Urothelium cell line (cell line): Measurements from ENCODE around the gene LDB3.

Source experiments
- DNase-seq: peaks from one replicate; pipeline ENCODE4 v3.0.0; 2011; ENCODE audit warnings: low spot score, mixed read lengths
- FAIRE-seq: peaks from 2 replicates; lab custom pipeline; 2011; peaks lifted over from hg19 to GRCh38; lab: Jason Lieb, UNC

Gene LDB3

DNA sequence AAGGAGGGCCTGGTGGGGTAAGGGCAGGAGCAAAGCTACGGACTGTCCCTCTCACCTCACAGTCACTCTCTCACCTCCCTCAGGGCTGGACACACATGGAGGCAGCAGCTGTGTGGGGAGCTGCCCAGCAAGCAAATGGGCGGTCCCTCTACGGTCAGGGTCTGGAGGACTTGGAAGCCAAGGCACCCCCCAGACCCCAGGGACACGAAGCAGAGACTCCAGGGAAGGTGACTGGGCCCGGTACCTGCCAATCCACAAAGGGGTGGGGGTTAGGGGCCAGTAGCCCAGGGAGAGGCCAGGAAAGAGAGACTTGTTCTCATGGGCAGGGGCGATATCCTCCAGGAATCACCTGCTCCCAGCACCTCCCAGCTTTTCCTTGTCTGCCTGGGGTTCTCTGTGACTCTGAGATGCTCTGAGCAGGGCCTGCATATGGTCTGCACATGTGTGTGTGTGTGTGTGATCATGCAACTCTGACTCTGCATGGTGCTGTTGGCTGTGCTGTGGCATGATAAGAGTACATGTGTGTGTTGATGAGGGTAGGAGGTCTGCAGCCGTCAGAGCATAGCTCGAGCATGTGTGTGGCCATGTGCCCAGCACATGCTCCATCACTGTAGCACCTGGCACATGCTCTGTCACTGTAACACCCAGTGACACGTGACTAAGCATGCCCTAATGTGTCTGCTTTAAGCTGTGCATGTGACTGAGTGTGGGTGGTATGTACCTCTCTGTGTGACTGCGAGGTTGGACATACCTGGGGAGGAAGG is 4.6 kb upstream of the LDB3 start:
- DNase-seq = no peak
- FAIRE-seq = peak; percentile 44

DNA sequence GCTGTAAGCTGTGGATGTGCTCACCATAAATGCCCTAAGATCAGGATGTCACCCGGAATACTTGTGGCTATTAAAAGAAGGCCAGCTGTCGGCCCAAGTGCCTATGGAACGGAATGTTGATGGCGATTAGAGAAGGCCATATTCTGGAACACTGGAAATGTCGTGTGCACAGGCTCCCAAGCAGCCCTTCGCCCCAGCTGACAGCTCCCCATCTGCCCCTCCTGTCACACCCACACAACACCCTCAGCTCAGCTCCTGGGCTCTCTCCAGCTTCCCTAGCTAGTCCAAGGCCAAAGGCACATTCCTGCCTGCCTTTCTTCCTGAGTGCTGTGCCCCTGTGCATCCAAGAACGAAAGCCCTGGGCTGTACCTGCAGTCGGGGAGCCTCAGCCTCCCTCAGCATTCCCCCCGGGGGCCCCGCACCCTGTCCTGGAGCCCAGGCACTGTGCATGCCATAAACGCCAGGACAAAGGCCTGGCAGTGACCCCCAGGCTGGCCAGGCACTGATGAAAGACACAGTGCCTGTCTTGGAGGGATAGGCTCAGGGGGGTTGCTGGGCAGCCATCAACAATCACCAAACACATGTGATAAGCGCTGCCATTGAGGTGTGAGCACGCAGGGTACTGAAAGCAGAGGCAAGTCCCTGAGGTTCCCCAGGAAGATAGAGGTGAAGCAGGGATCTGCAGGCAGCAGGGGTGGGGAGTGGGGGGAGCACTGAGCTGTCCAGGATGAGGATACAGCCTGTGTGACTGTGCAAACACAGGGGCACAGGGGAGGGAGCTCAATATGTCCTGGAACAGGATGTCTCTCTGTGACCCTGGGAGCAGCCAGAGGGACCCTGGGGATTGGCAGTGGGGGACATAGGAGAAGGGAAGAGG is 3.7 kb upstream of the LDB3 start:
- no peak for DNase-seq
- no peak for FAIRE-seq

DNA sequence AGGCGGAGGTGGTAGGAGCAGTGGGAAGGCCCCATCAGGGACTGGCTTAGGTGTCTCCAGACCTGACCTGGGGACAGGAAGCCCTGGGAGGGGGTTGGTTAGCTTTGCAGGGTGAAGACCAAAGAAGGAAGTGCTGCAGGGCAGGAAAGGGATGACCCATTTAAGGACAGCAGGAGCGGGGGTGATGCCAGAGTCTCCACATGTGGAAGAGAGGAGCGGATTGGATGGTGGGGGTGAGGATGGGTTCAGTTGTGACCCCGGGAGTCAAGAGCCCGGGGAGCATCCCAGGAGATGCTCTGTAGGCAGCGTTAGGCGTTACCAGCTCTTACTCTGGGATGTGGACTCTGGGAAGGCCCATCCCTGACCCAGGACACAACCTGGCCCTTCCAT is 3.1 kb upstream of the LDB3 start:
- DNase-seq = no peak
- no peak for FAIRE-seq

DNA sequence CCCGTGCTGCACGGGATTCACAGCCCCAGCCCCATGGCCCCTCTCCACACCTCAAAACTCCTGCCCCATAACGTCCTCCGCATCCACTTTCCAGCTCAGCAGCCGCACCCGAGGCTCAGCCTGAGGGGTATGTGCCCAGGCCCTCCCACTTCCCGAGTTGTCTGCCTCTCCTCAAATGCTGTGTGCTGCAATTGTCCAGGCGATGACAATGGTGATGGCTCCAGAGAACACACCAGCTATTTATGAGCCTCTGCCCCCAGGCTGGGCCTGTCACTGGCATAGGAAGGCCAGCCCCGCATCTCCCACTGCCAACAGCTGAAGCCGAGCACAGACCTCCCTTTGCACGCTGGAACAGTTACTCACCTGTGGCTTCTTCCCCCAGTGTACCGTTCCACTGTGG is 2.4 kb upstream of the LDB3 start:
- FAIRE-seq (no peak), DNase-seq (no peak)

GRCh38 chr10:86666538-86666937 is 1.8 kb upstream of the LDB3 start:
- no peak for FAIRE-seq

DNA sequence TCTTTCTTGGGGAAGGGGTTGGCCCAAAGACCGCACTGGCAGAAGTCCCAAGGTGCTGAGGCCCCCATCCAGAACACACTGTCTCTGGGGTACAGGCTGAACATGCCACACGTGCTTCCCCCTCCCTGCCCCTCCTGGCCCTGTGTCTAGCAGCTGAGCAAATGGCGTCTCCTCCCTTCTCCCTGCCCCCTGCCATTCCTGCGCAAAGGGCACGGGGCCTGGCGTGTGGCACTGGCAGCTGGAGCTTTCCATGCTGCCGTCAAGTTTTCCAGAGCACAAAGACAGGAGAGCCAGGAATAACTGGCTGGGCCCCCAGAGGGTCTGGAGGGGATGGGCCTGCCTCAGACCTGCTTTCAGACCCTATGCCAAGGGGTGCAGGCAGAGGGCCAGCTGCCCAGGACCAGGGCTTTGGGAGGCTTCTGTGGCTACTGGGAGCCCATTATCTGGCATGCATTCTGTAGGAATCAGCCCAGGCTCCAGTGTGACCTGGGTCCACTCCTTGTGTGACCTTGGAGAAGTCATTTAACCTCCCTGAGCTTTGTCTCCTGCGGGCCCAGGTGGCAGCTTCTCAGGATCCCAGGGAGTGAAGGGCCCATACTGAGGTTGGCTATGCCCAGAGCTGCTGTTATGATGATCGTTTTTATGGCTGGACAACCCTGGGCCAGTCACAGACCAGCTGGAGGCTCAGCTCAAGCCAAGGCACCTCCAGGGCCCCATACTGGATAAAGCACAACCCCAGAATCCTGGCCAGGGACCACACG is 710 bp upstream of the LDB3 start:
- DNase-seq (no peak), FAIRE-seq (no peak)

More at GRCh38 chr10:86666538-86666937, 1.8 kb upstream of the LDB3 start:
- no peak for DNase-seq

GRCh38 chr10:86670290-86670811 is 2.0 kb downstream of the LDB3 start:
- FAIRE-seq (no peak), DNase-seq (no peak)

DNA sequence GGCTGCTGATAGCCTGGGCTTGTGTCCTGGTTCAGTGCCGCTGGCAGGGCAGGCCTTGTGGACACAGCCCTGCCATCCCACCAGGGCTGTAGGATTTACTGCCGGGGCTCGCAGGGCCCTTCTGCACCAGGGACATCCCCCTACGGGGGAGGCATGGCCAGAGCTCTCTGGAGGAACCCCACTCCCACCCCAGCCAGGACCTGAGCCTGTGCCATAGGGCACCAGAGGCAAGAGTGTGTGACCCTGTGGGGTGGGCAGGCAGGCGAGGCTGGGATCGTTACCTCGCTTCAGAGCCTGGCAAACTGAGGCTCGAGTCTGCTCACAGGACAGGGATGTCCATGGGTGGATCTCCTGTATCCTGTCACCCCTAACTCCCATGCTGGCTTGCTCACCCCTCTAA is 2.6 kb downstream of the LDB3 start:
- no peak for FAIRE-seq
- DNase-seq = no peak

GRCh38 chr10:86671419-86671818 is 3.1 kb downstream of the LDB3 start:
- DNase-seq = no peak
- FAIRE-seq = no peak

DNA sequence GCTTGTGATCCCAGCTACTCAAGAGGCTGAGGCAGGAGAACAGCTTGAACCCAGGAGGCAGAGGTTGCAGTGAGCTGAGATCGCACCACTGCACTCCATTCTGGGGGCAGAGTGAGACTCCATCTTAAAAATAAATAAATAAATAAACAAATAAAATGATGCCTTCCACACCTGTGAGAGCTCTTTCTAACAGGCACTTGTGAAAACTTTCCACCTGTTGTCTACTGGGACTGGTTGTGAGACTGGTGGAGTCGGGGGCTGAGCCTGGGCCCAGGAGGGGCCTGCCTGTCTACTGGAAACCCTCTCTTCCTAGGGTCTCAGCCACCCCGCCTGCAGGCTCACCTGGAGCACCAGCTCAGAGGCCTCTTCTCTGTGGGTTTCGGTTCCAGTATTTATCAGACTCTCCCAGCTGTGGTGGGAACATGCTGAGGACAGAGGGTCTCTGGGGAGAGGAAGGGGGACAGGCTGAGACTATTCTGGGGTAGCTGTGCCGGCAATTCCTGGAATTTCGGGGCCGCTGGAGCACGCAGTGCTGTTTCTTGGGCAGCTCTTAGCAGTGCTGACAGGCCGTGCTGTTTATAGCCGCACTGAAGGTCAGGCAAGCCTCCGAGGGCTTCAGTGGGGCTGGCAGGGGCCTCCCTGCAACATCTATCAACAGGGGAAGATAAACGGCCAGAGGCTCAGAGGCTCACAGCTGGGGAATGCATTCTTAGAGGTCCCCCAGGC is 3.8 kb downstream of the LDB3 start:
- DNase-seq (no peak), FAIRE-seq (no peak)

GRCh38 chr10:86673216-86673826 is 5.0 kb downstream of the LDB3 start:
- no peak for FAIRE-seq
- DNase-seq = no peak

DNA sequence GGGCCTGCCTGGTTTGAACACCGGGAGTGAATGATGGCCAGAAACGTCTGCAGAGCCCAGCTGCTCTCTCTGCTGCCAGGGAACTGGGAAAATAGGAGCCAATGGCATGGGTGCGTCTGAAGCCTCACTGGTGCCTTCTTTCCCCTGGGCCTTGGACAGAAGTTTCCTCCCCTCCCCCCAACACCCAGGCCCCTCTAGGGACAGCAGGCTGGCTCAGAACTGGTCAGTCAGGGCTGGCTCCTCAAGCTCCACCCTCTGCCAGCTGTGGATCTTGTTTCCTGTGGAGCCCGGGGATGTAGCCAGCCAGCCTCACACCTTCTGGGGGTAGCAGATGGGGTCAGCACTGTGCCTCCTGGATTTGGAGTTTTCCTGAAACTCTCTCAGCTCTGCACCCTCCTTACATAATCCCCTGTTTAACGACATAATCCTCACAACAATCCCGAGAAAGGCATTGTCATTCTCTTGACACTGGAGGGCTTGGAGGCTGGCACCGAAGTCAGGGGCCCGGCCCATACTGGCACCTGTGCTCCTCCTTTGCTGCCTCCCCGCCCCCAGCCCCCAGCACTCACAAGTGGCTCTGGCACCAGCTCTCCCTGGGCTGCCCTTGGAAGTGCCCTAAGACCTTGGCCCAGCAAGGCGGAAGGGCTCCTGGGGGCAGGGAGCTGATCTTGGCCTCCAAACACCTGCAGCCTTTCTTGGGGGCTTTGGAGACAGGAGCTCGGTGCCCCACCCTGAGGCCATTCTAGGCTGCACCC is 5.7 kb downstream of the LDB3 start:
- FAIRE-seq = no peak
- DNase-seq = no peak

GRCh38 chr10:86674912-86675311 is 6.6 kb downstream of the LDB3 start:
- no peak for DNase-seq
- FAIRE-seq = no peak

DNA sequence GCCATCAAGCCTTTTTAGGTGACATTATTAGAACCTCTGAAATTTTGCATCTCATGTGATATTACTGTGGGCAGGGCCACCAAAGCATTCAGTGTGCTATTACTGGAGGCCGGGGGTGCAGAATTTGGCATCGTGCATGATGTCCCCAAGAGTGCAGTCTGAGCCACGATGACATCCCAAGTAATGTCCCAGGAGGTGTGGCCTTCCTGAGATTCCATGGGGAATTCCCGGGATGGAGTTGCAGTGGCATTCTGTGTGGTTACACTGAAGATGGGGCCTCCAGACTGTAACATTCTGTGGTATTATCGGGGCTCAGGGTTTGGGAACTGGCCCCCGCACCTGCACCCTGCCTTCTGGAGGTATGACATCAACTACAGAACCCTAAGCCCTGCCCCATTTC is 9.1 kb downstream of the LDB3 start:
- FAIRE-seq (no peak), DNase-seq (no peak)

- peak; percentile 44 for FAIRE-seq
- DNase-seq = no peak
Measured at GRCh38 chr10:86678999-86679792, 10.9 kb downstream of the LDB3 start.

DNA sequence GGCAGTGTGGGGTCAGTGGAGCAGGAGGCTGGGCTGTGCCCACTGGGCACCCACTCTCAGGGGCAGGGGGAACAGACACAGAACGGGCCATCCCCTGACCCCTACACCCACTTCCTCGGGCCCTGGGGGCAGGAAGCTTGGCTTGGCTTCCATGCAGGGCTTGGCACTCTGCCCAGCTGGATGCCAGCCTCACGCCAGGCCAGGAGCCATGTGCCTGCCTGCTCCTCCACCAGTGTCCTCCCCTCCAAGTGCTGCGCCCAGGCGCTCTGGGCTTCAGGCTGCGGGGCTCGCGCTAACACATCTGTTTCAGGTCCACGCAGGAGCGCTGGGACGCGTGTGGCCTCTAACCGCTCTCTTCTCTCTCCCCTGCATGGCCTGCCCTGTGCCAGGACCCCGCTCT is 12.7 kb downstream of the LDB3 start:
- DNase-seq = no peak
- no peak for FAIRE-seq

- DNase-seq (no peak), FAIRE-seq (no peak)
Measured at GRCh38 chr10:86681722-86682386, 13.5 kb downstream of the LDB3 start.

DNA sequence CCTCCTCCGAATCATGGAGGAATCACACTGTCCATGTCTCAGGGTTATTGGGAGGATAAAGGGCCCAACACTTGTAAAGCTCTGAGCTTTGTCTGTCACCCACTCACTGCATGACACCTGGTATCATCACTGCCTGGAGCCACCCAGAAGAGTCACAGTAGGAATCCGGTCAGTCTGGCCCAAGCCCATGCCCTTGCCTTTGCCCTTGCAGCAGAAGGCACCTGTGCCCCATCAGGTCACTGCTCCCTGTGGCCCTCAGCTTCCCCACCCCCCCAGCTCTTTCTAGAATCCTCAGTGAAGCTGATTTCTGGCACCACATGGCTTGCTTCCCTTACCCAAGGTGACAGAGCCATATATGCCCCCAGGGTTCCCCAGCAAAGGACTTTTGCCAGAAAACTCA is 14.4 kb downstream of the LDB3 start:
- no peak for FAIRE-seq

More for the DNA sequence above, 14.4 kb downstream of the LDB3 start:
- DNase-seq = no peak
